Thyroid gland (tissue), 4 donors: ENCODE results near the gene ACSM2B.
"Not testable (repeated sequence)": the region's sequence is repeated elsewhere in the genome, so short reads cannot be mapped to it uniquely, and the experiment has no call there.

Experiments used
- CTCF ChIP-seq, 6 experiments: fragments of 200-600 bp in 3 of 6; fragments of 450-650 bp in 3 of 6; sonication (generic) in 3 of 6; IDR thresholded peaks; one replicate each; pipeline ENCODE4 v1.5.1; 2016 to 2019; ENCODE audit warnings: antibody characterized with exemption in 6 of 6, mild to moderate bottlenecking in 2 of 6, inconsistent platforms in 1 of 6, moderate library complexity in 1 of 6
- POLR2A ChIP-seq, 2 donors: fragments of 450-650 bp; IDR thresholded peaks; one replicate each; pipeline ENCODE4 v1.6.1; 2017; ENCODE audit warnings: antibody characterized with exemption in 2 of 2, mild to moderate bottlenecking in 2 of 2, moderate library complexity in 1 of 2

GRCh38 chr16:20599475-20599874, 23.3 kb upstream of the ACSM2B start:
- not testable (repeated sequence) for TF ChIP-seq POLR2A, CTCF (IDR thresholded peaks at IDR 0.05)
